Dermis microvascular lymphatic vessel endothelial cell (primary cell): ENCODE measurements around the gene NT5C3B. TPM values are rescaled to one million over a fixed set of nuclear protein-coding genes. Genes with fewer than 3 reads are reported as not detected.
A peak's percentile ranks its signal among the peaks of the same experiment; 100 is the strongest.

Source experiments
- DNase-seq, 2 donors: peaks; one replicate each; pipeline versions ENCODE4 v3.0.0 to v3.0.0-alpha.2; 2010; ENCODE audit warnings: low read depth in 2 of 2
- total RNA-seq: library from RNA; depleted of rRNA; stranded (reverse); fragments of >200 nt; gene quantifications from 2 replicates; pipeline ENCODE4 v1.2.1, GENCODE V29; 2014

The NT5C3B gene
- total RNA-seq, 1 donor from 2014 or later: 57.8 TPM

DNA sequence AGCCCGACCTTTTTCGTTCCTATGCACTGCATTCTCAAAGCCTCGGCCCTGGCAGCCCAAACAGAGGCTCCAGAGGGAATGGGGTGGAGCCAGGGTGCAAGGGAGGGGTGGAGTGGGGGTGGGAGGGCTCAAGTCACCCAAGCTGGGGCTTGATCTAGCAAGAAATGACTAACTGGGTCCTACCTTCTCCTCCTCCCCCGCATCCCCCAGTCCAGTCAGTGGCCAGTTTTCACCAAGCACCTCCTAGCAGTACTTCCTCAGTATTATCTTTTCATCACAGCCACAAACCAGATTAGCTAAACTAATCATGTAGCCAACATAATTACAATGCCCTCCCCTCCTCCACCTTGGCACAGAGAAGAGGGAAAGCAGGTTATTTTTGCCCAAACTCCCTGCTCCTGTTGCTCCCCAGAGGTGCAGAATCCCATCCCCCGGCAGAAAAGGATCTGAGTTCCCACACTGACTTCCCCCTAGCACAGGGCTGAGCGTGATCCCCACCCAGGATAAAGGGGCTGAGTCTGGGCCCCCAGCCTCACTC lies 51.8 kb downstream of the NT5C3B start:
- DNase-seq: peak in 1 of 2 donors; percentile 36

DNA sequence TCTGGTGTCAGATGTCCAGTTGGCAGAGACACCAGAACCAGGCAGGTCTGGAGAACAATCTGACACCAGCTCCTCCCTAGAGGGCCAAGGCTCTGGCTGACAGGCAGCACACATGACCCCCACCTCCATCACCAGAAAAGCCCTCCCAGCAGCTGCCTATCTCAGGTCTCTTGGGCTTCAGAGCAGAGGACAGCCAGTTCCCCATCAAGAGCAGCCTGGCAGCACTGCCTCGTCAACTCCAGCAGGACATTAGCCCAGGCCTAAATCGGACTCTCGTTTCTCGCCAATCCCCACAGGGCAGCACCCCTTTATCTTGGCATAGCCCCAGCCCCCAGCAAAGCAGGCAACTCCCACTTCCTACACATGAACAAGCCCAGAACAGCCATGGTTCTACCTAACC lies 53.9 kb downstream of the NT5C3B start:
- no peak for DNase-seq

DNA sequence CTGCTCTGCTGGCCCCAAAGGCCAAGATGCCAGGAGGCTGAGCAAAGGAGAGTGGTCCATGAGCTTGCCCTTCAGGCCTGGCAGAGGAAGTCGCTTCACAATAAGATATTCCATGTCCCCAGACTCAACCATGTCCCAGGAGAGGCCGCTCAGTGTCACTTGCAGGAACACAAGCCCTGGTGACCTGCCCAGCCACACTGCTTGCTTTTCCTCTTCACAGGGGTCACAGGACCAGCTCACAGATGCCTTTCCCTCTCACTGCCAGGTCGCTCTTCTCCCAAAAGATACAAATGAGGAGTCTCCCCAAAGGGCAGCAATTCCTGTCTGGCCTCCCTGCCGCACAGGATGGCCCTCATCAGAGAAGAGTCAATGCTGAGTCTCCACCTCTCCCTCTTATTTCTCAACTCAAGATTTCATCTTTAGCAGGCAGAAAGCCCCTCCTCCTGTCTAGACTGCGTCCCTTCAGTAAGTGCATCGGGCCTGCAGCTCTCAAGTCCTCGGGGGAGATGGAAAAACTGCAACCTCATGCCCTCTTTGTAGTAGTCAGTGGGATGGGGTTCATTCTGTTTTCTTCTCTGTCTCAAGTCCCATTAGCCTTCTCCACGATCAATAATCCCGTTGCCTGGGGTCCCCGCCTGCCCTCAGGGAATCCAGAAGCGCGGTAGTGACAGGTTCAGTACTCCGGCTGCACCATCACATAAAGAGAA lies 54.5 kb downstream of the NT5C3B start:
- no peak for DNase-seq

DNA sequence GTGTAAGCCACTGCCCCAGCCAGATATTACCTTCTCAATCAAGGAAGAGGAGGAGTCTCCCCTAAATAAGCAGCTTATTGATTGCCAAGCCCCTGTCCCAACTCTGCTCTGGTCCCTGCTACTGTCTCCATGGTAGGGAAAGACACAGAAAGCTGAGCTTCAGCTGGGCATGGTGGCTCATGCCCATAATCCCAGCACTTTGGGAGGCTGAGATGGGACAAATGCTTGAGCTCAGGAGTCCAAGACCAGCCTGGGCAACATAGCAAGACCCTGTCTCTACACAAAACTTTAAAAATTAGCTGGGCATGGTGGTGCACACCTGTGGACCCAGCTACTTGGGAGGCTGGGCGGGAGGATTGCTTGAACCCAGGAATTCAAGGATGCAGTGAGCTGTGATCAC lies 56.1 kb downstream of the NT5C3B start:
- no peak for DNase-seq

DNA sequence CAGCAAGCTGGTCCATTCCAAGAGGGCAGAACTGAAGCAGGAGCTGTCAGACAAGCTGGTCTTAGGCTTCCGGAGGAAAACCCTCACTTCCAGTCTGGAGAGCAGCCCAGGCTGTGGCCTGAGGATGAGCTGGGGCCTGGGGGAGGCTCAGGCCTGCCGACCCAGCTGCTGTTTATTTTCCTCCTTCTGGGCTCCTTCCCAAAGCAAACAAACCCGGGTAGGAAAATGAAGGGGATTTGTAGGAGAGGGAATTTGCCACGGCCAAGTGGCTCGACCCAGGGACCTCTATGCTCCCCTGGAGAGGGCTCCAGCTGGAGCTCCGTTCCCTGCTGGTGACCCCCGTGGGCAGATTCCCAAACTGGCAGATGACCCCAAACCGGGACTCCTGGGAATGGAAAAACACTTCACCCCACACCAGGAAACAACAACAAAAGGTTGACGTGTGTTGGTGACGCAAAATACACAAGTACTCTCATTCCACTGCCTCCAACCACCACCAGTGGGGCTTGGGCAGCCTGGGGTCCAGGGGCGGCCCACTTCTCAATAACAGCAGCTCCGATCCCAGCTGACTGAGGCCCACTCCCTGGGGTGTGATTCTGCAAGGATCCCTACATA lies 58.4 kb downstream of the NT5C3B start:
- peak; percentile 99 to 100 for DNase-seq

DNA sequence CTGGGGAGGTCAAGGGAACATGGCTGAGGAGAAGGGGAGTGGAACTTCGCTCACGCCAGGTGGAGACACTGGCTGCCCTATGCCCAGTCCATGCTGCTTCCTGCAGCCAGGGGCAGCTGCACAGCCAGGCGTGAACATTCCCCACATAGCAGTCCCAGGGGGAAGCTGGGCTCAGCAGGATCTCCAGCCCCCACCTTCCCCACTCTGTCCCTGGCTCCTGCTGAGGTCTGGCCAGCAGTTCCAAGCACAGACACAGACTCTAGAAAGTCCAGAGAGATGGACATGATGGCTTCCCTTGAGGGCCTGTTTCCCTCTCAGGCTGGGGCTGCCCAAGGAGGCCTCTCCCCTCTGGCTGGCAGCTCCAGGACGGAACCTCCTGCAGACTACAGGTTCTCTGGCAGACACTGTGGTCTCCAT lies 58.9 kb downstream of the NT5C3B start:
- DNase-seq: peak; percentile 82 to 89

DNA sequence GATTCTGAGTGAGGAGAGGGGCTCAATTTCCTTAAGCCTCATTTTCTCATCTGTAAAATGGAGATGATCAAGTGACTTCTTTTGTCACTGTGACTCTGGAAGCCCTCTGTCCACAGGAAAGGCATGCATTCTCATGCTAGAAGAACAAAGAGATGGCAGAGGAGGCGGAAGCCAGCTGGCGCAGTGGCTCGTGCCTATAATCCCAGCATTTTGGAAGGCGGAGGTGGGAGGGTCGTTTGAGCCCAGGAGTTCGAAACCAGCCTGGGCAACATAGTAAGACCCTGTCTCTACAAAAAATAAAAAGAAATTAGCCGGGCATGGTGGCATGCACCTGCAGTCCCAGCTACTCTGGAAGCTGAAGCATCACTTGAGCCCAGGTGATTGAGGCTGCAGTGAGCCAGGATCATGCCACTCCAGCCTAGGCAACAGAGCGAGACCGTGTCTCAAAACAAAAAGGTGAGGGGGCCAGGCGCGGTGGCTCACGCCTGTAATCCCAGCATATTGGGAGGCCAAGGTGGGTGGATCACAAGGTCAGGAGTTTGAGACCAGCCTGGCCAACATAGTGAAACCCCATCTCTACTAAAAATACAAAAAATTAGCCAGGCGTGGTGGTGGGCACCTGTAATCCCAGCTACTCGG lies 59.7 kb downstream of the NT5C3B start:
- peak in 1 of 2 donors; percentile 57 for DNase-seq

DNA sequence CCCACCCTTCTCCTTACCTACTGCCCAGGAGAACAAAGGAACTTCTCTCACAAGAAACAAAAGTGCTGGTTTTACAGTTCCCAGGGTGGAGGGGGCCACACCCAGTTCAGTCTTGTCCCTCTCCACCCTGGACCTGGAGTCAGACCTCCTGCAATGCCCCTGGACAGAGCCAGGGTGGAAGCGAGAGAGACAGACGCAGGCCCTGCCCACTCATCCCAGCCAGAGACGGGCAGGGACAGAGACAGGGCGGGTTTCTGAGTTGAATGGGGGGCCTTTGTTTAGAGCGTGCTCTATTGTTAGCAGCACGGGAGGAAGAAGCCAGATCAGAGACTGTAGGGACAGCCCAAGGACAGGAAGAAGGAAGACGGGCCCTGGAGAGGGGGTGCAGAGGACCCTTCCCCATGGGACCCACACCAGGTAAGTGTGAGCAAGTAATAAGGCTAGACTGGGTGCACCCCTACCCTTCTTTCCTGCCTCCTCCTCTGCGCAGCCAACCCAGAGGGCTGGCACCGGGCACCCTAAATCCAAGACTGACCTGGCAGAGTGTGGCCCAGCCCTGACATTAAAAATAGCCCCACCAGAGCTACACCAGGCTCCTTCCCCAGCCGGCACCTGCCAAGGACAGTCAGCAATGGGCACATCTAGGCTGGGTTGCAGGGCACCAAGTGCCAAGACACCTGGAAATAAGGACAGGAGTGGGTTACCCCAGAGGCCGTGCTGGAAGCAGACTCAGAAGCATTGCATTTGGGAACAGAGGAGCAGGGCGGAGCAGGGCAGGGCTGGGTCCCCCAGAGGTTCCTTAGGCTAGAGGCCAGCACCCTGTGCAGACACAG lies 60.4 kb downstream of the NT5C3B start:
- DNase-seq: peak in 1 of 2 donors; percentile 65

Other genes starting within 250 kb of the NT5C3B start
- not detected in 2 replicates for gene KRT14, start 249.3 kb downstream of the NT5C3B start, total RNA-seq
- gene KRT16, start 223.5 kb downstream of the NT5C3B start, total RNA-seq: not detected in 2 replicates
- 0.25 and 0.39 TPM in 2 replicates for gene KRT17, start 211.7 kb downstream of the NT5C3B start, total RNA-seq
- 43.6 and 66.6 TPM in 2 replicates for gene EIF1, start 147.3 kb downstream of the NT5C3B start, total RNA-seq
- not detected in 2 replicates for gene GAST, start 123.9 kb downstream of the NT5C3B start, total RNA-seq
- gene HAP1, start 101.6 kb downstream of the NT5C3B start, total RNA-seq: 0.13 and 0.25 TPM in 2 replicates
- 207 and 483 TPM in 2 replicates for gene JUP, start 49.5 kb downstream of the NT5C3B start, total RNA-seq
- 36.5 and 67.6 TPM in 2 replicates for gene P3H4, start 24.3 kb downstream of the NT5C3B start, total RNA-seq
- gene FKBP10, start 23.2 kb downstream of the NT5C3B start, total RNA-seq: 105 and 159 TPM in 2 replicates
- under 0.01 and 0.13 TPM in 2 replicates for gene KLHL10, start 1.6 kb upstream of the NT5C3B start, total RNA-seq
- gene KLHL11, start 29.2 kb upstream of the NT5C3B start, total RNA-seq: 24.0 and 30.0 TPM in 2 replicates
- 205 and 232 TPM in 2 replicates for gene ACLY, start 82.7 kb upstream of the NT5C3B start, total RNA-seq
- gene ODAD4, start 94.4 kb upstream of the NT5C3B start, total RNA-seq: 0.13 and 0.25 TPM in 2 replicates
- 46.1 and 63.1 TPM in 2 replicates for gene CNP, start 130.6 kb upstream of the NT5C3B start, total RNA-seq
- gene DNAJC7, start 181.2 kb upstream of the NT5C3B start, total RNA-seq: 56.9 and 59.8 TPM in 2 replicates
- gene NKIRAS2, start 183.9 kb upstream of the NT5C3B start, total RNA-seq: 32.2 and 45.9 TPM in 2 replicates
- gene C17orf113, start 214.4 kb upstream of the NT5C3B start, total RNA-seq: 0.13 and 0.25 TPM in 2 replicates